Prostate gland (tissue), 2 donors: ENCODE measurements around the gene PIAS4. TPM values are rescaled to one million over a fixed set of nuclear protein-coding genes. Genes with fewer than 3 reads are reported as not detected.

Source experiments
- DNase-seq: peaks from one replicate; pipeline ENCODE4 v3.0.0-alpha.2; 2019; ENCODE audit warnings: low spot score
- H3K27ac ChIP-seq, 2 donors: fragments of 200-600 bp; sonication (generic); 2 replicates each; pipeline ENCODE4 v1.5.1; 2017 to 2019
- H3K27me3 ChIP-seq: fragments of 200-600 bp; sonication (generic); replicated peaks from 2 replicates; pipeline ENCODE4 v1.5.1; 2019; ENCODE audit not compliant: insufficient read depth
- H3K36me3 ChIP-seq, 2 donors: fragments of 200-600 bp; sonication (generic); 1 replicate in 1 of 2; 2 replicates in 1 of 2; pipeline versions ENCODE4 v1.5.1 to v1.8.1; 2017 to 2019
- H3K4me1 ChIP-seq: fragments of 200-600 bp; sonication (generic); replicated peaks from 2 replicates; pipeline ENCODE4 v1.5.1; 2019
- H3K4me3 ChIP-seq, 2 donors: fragments of 200-600 bp; sonication (generic); 2 replicates each; pipeline ENCODE4 v1.5.1; 2017 to 2019
- H3K9me3 ChIP-seq: fragments of 200-600 bp; sonication (generic); 2 replicates; pipeline ENCODE4 v1.5.1; 2017
- CTCF ChIP-seq, 4 experiments: fragments of 200-600 bp in 2 of 4; fragments of 450-650 bp in 2 of 4; sonication (generic) in 2 of 4; IDR thresholded peaks; 1 replicate in 3 of 4; 2 replicates in 1 of 4; pipeline ENCODE4 v1.5.1; 2016 to 2019; ENCODE audit warnings: antibody characterized with exemption in 4 of 4, mild to moderate bottlenecking in 2 of 4, moderate library complexity in 2 of 4
- POLR2A ChIP-seq: fragments of 450-650 bp; IDR thresholded peaks from one replicate; pipeline ENCODE4 v1.6.1; 2016; ENCODE audit warnings: antibody characterized with exemption, mild to moderate bottlenecking
- POLR2AphosphoS5 ChIP-seq: sonication (generic); formaldehyde crosslinking; IDR thresholded peaks from one replicate; pipeline ENCODE4 v1.6.1; 2017; ENCODE audit warnings: antibody characterized with exemption
- WGBS: methylation state at CpG from one replicate; pipeline ENCODE4 v1.1.5; 2018; 5-methylcytosine and 5-hydroxymethylcytosine counted together
- intact Hi-C: fragments of 100-400 bp; cut with DNase I; formaldehyde crosslinking; loops from one replicate; pipeline ENCODE4 v1.14.2; 2022
- total RNA-seq, 2 donors: library from RNA; depleted of rRNA; stranded (reverse); fragments of >200 nt; gene quantifications; one replicate each; pipeline ENCODE4 v1.1.0, GENCODE V29; 2016

PIAS4 gene
- total RNA-seq, 2 donors from 2014 or later: 25.3 to 70.0 TPM

DNA sequence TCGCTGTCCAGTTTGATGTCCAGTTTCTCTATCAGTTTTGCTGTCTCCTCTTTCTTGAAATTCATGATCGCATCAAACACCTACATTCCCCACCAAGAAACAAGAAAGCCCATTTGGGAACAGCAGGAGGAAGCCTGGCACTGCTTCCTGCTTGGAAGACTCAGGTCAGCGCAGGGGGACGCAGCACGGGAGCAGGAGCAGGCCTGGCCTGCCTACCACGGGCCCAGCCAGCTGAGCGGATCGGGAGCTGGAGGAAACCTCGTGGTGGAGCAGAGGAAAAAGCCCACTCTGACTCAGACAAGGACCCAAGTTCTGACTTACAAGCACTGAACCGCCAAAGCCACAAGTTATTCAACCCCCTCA is 26.2 kb upstream of the PIAS4 start:
- H3K4me1 ChIP-seq: peaks cover 13% of the 10 kb centered on the region
- H3K4me3 ChIP-seq: no peak overlapping the region
- TF ChIP-seq CTCF (IDR thresholded peaks at IDR 0.05) (no peak), POLR2AphosphoS5 (no peak), POLR2A (no peak)
- WGBS: 89% methylated on average over 10 of the region's 10 CpGs
- no peaks in the 10 kb centered on the region for H3K27me3 ChIP-seq
- no peak overlapping the region for H3K27ac ChIP-seq
- DNase-seq: no peak
- intact Hi-C loops: loop anchor here (5.0 kb wide), 1 partner anchor 201 kb away; the partner anchor contains the start of genes ANKRD24 and SIRT6
- H3K9me3 ChIP-seq: no peaks in the 10 kb centered on the region
- peaks cover 64 to 70% of the 10 kb centered on the region in 2 donors for H3K36me3 ChIP-seq

DNA sequence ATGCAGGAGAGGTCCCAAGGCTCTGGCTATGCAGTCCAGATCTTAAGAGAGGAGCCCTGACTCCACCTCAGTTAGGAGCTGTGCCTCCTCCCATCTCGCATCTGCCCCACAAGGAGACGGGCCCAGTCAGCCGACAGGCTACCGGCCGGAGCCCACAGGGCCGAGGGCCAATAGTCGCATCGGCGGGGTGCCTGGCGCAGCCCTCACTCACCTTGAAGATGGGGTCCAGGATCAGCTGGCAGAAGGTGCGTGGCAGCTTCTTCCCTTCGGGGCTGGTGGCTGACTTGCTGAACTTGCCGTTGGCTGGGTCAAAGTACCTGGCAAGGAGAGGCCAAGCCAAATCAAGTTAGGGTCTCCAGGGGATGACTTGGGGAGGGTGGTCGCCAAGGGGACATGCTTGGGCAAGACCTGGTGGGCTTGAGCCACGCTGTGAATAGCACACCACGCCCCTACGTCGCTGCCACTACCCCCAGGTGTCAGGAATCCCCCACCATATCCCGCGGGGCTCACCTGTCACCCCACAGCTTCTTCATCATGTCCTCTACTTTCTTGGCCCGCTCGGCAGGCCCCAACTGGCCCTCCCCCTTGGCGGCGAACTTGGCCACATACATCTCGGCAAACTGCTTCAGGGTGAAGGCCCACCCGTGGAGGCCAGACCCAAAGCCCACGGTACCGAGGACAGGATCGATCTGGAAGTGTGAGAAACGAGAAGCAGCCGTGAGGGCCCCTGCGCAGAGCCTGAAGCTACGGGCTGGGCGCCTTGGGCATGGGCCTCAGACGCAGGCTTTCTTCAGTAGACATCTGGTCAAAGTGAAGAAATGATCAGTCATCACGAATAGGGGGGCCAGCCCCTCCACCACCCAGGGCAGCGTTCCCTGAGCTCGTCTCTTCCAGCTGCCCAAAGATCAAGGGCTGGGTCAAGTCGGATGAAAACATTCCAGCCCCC is 25.5 kb upstream of the PIAS4 start:
- Histone ChIP-seq H3K4me3 (no peak overlapping the region), H3K4me1 (peaks cover 16% of the 10 kb centered on the region), H3K9me3 (no peaks in the 10 kb centered on the region), H3K27me3 (no peaks in the 10 kb centered on the region), H3K27ac (no peak overlapping the region), H3K36me3 (peaks cover 58 to 64% of the 10 kb centered on the region in 2 donors)
- no peak for DNase-seq
- intact Hi-C loops: loop anchor here (5.0 kb wide), 1 partner anchor 200 kb away; the partner anchor contains the start of genes ANKRD24 and SIRT6
- no peak for TF ChIP-seq CTCF (IDR thresholded peaks at IDR 0.05)
- TF ChIP-seq POLR2AphosphoS5: no peak
- no peak for TF ChIP-seq POLR2A
- WGBS: 81% methylated on average over 35 of the region's 39 CpGs

DNA sequence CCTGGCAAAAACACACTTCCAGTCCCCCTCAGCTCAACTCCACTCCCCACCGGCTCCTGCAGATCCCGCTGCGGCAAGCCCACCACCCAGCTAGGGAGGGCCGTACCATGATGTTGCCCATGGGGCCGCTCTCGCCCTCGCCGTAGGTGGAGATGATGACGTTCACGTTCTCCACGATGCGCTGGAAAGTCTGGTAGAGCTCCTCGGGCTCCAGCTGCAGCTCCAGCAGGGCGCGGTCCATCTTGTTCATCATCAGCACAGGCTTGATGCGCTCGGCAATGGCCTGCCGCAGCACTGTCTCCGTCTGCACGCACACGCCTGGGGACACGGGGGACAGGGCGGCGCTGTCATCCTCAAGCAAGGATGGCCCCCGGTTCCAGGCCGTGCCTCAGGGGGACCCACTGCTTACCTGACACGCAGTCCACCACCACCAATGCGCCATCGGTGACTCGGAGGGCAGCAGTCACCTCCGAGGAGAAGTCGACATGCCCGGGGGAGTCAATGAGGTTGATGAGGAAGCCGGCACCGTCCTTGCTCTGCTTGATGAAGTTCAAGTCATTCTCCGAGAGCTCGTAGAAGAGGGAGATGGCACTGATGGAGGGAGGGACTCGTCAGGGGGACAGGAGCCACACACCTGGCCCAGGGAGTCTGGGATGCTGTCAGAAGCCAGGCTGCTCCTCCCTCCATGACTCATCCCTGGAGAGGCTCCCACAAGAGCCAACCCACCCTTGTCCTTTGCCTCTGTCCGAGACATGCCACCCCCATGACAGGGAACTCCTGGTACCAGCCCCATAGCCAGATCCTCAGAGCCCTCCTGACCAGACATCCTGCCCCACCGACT is 24.6 kb upstream of the PIAS4 start:
- no peaks in the 10 kb centered on the region for H3K27me3 ChIP-seq
- peaks cover 49 to 55% of the 10 kb centered on the region in 2 donors for H3K36me3 ChIP-seq
- TF ChIP-seq POLR2AphosphoS5 (no peak), POLR2A (no peak), CTCF (IDR thresholded peaks at IDR 0.05) (no peak)
- H3K27ac ChIP-seq: peak overlapping the region in 1 of 2 donors; percentile 97
- H3K9me3 ChIP-seq: no peaks in the 10 kb centered on the region
- peaks cover 16% of the 10 kb centered on the region for H3K4me1 ChIP-seq
- H3K4me3 ChIP-seq: no peak overlapping the region
- DNase-seq: no peak
- WGBS: 81% methylated on average over 39 of the region's 40 CpGs
- intact Hi-C loops: loop anchor here (5.0 kb wide), 1 partner anchor 199 kb away; the partner anchor contains the start of genes ANKRD24 and SIRT6

- peaks cover 16% of the 10 kb centered on the region for H3K4me1 ChIP-seq
- intact Hi-C loops: loop anchor here (5.0 kb wide), 1 partner anchor 199 kb away; the partner anchor contains the start of genes ANKRD24 and SIRT6
- peaks cover 45 to 50% of the 10 kb centered on the region in 2 donors for H3K36me3 ChIP-seq
- H3K27me3 ChIP-seq: no peaks in the 10 kb centered on the region
- H3K27ac ChIP-seq: peak overlapping the region; percentile 97 to 98
- H3K4me3 ChIP-seq: peak overlapping the region in 1 of 2 donors; percentile 96
- no peak for TF ChIP-seq POLR2AphosphoS5
- no peak for TF ChIP-seq POLR2A
- no peak for TF ChIP-seq CTCF (IDR thresholded peaks at IDR 0.05)
- DNase-seq: no peak
- WGBS: 58% methylated on average over 7 of the region's 7 CpGs
- no peaks in the 10 kb centered on the region for H3K9me3 ChIP-seq
Observed at GRCh38 chr19:3983542-3983914, 24.0 kb upstream of the PIAS4 start.
